HepG2 (cell line): Measurements from ENCODE around the gene SMIM13. TPM values are rescaled to one million over a fixed set of nuclear protein-coding genes. Genes with fewer than 3 reads are reported as not detected.

Source experiments
- CREM ChIP-seq, 2 experiments: sonication (generic) in 1 of 2; formaldehyde crosslinking in 1 of 2; IDR thresholded peaks; 2 replicates each; pipeline versions ENCODE4 v1.4.0 to v1.6.1; 2016 to 2020; ENCODE audit warnings: antibody characterized with exemption in 1 of 2, mild to moderate bottlenecking in 1 of 2, missing genetic modification reagents in 1 of 2
- DNMT1 ChIP-seq: sonication (generic); formaldehyde crosslinking; IDR thresholded peaks from 2 replicates; pipeline ENCODE4 v1.5.1; 2020; ENCODE audit warnings: mild to moderate bottlenecking, missing genetic modification reagents
- KDM4B ChIP-seq: sonication (generic); formaldehyde crosslinking; IDR thresholded peaks from 2 replicates; pipeline ENCODE4 v1.4.0; 2020; ENCODE audit warnings: missing genetic modification reagents
- MBD4 ChIP-seq: IDR thresholded peaks from 2 replicates; pipeline ENCODE4 v1.6.1; 2012; ENCODE audit warnings: low read length, inconsistent platforms, borderline replicate concordance
- MED1 ChIP-seq: sonication (generic); formaldehyde crosslinking; IDR thresholded peaks from 2 replicates; pipeline ENCODE4 v1.4.0; 2020; ENCODE audit warnings: missing genetic modification reagents
- MTA1 ChIP-seq: sonication (generic); formaldehyde crosslinking; IDR thresholded peaks from 2 replicates; pipeline ENCODE4 v1.4.0; 2020; ENCODE audit warnings: missing genetic modification reagents, mild to moderate bottlenecking, borderline replicate concordance
- NCOA5 ChIP-seq: sonication (generic); formaldehyde crosslinking; IDR thresholded peaks from 2 replicates; pipeline ENCODE4 v1.4.0; 2020; ENCODE audit warnings: missing genetic modification reagents
- NPAS2 ChIP-seq: sonication (generic); formaldehyde crosslinking; IDR thresholded peaks from 2 replicates; pipeline ENCODE4 v1.8.0; 2022; ENCODE audit warnings: mild to moderate bottlenecking, missing genetic modification reagents, borderline replicate concordance
- PAWR ChIP-seq: sonication (generic); formaldehyde crosslinking; IDR thresholded peaks from 2 replicates; pipeline ENCODE4 v1.4.0; 2020; ENCODE audit warnings: missing genetic modification reagents, mild to moderate bottlenecking, borderline replicate concordance
- RAD51 ChIP-seq: fragments of 450-650 bp; IDR thresholded peaks from 2 replicates; pipeline ENCODE4 v1.6.1; 2016; ENCODE audit warnings: borderline replicate concordance
- RCOR2 ChIP-seq: IDR thresholded peaks from 2 replicates; pipeline ENCODE4 v1.6.1; 2016; ENCODE audit warnings: missing biosample characterization, missing genetic modification reagents
- SRSF4 ChIP-seq: fragments of 200-400 bp; formaldehyde crosslinking; IDR thresholded peaks from one replicate; pipeline ENCODE4 v1.6.1; 2018; ENCODE audit warnings: mild to moderate bottlenecking, low read depth, low read length, moderate library complexity; ENCODE audit not compliant: poor library complexity, severe bottlenecking
- STAG1 ChIP-seq: sonication (generic); formaldehyde crosslinking; IDR thresholded peaks from 2 replicates; pipeline ENCODE4 v1.4.0; 2020; ENCODE audit warnings: missing genetic modification reagents
- TGIF2 ChIP-seq: IDR thresholded peaks from 2 replicates; pipeline ENCODE4 v1.6.1; 2016; ENCODE audit warnings: control low read depth, missing compliant biosample characterization
- YEATS2 ChIP-seq: sonication (generic); formaldehyde crosslinking; IDR thresholded peaks from 2 replicates; pipeline ENCODE4 v1.4.0; 2020; ENCODE audit warnings: missing genetic modification reagents, borderline replicate concordance
- ZBTB7B ChIP-seq: sonication (generic); formaldehyde crosslinking; IDR thresholded peaks from 2 replicates; pipeline ENCODE4 v1.4.0; 2020; ENCODE audit warnings: missing genetic modification reagents
- ZFP1 ChIP-seq: IDR thresholded peaks from 2 replicates; pipeline ENCODE4 v1.6.1; 2016
- ZFP36L1 ChIP-seq: sonication (generic); formaldehyde crosslinking; IDR thresholded peaks from 2 replicates; pipeline ENCODE4 v1.8.0; 2022; ENCODE audit warnings: mild to moderate bottlenecking, missing genetic modification reagents, moderate library complexity
- ZFP62 ChIP-seq: sonication (generic); formaldehyde crosslinking; IDR thresholded peaks from 2 replicates; pipeline ENCODE4 v1.4.0; 2020; ENCODE audit warnings: missing genetic modification reagents
- ZNF335 ChIP-seq: sonication (generic); formaldehyde crosslinking; IDR thresholded peaks from 2 replicates; pipeline ENCODE4 v1.4.0; 2020; ENCODE audit warnings: missing genetic modification reagents
- ZNF496 ChIP-seq: sonication (generic); formaldehyde crosslinking; IDR thresholded peaks from 2 replicates; pipeline ENCODE4 v1.8.1; 2023; ENCODE audit warnings: mild to moderate bottlenecking, moderate library complexity, missing genetic modification reagents; ENCODE audit not compliant: insufficient replicate concordance
- ZNF557 ChIP-seq: sonication (generic); formaldehyde crosslinking; IDR thresholded peaks from 2 replicates; pipeline ENCODE4 v1.4.0; 2020; ENCODE audit warnings: missing genetic modification reagents
- ZNF75D ChIP-seq: sonication (generic); formaldehyde crosslinking; IDR thresholded peaks from 2 replicates; pipeline ENCODE4 v1.8.1; 2023; ENCODE audit warnings: missing genetic modification reagents, mild to moderate bottlenecking, borderline replicate concordance
- ZNF766 ChIP-seq: sonication (generic); formaldehyde crosslinking; IDR thresholded peaks from 2 replicates; pipeline ENCODE4 v1.5.0; 2020; ENCODE audit warnings: missing genetic modification reagents, borderline replicate concordance
- ZSCAN12 ChIP-seq: sonication (generic); formaldehyde crosslinking; IDR thresholded peaks from 2 replicates; pipeline ENCODE4 v1.9.0; 2021; ENCODE audit warnings: mild to moderate bottlenecking, missing genetic modification reagents
- polyA plus RNA-seq, 8 experiments: library from polyadenylated mRNA; depleted of rRNA in 3 of 8; stranded (reverse) in 7 of 8; unstranded in 1 of 8; fragments of >200 nt; fragmentation: Illumina TruSeq in 4 of 8; extraction: Trizol in 4 of 8; gene quantifications; 2 replicates each; pipeline versions ENCODE4 v1.2.1 to v1.2.3, GENCODE V29; 2011 to 2016; ENCODE audit warnings: low read depth in 4 of 8, missing spikeins in 1 of 8, mixed read lengths in 1 of 8; ENCODE audit not compliant: insufficient read depth in 1 of 8
- total RNA-seq, 5 experiments: library from RNA; depleted of rRNA; stranded (reverse); fragments of >200 nt; fragmentation: Illumina TruSeq; extraction: Trizol; gene quantifications; 2 replicates each; pipeline ENCODE4 v1.2.3, GENCODE V29; 2016; ENCODE audit warnings: low read depth in 1 of 5
- TF ChIP-seq, protein P1 (sequence below): sonication (generic); formaldehyde crosslinking; IDR thresholded peaks from 2 replicates; pipeline ENCODE4 v1.5.0; 2020; ENCODE audit warnings: missing genetic modification reagents, mild to moderate bottlenecking, borderline replicate concordance
- TF ChIP-seq, protein P2 (sequence below): sonication (generic); formaldehyde crosslinking; IDR thresholded peaks from 2 replicates; pipeline ENCODE4 v1.9.0; 2022; ENCODE audit warnings: low read depth, missing genetic modification reagents

The SMIM13 gene
- total and polyA plus RNA-seq, 2 of the 13 experiments (the other 11 are each of a cell fraction or from before 2014, with no cell fraction given) = 2.7 to 10.2 TPM

DNA sequence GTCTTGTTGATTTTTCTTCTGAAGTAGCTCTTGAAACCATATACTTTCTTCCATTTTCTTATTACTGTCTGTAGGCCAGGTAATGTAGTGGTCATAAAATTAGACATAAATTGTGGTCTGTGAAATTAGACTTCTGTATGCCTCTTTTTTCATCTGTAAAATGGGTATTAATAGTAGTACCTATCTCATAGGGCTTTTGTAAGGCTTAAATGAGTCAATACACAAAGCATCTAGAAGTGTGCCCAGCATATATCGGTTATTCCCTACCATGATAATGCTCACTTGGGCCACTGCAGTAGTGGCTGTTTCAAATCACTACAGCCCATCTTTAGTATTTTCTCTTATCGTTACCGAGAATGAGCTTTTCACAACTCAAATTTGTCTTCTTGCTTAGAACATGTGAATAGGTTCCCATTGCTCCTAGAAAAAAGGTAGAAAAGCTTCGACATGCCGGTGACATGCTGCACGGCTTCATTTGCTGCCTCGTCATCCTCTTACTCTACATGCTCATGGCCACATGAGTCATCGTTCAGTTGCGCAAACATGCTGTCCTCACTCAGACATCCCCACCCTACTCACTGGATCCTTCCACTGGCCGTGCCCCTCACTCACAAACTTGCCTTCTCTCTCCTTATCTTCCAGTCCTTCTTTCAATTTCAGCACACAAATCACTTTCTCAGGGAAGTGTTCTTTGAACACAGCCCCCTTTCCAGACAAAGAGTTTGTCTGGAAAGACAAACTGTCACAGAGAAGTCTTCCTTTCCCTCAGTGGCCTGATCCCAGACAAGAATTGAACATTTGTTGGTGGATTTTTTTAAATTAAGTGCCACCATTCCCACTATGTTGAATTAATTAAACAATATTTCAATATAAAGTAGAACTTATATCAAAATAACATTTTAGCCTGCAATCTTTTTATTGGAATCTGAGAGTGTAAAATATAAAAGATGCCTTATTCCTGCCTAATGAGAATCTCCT is 50.0 kb downstream of the SMIM13 start (continued):
- TF ChIP-seq NCOA5 (CRISPR knock-in tag) = no peak
- TF ChIP-seq PAWR (CRISPR knock-in tag) = no peak
- no peak for TF ChIP-seq RAD51
- no peak for TF ChIP-seq ZNF496 (CRISPR knock-in tag)
- TF ChIP-seq NPAS2 (CRISPR knock-in tag) = no peak
- no peak for TF ChIP-seq ZSCAN12 (CRISPR knock-in tag)
- TF ChIP-seq ZFP1 (CRISPR knock-in tag) = no peak
- no peak for TF ChIP-seq SRSF4
- no peak; the same call in 1 of the 2 replicates for TF ChIP-seq ZNF766 (CRISPR knock-in tag)
- TF ChIP-seq ZNF557 (CRISPR knock-in tag) = peak; percentile 54; the same call in 1 of the 2 replicates
- TF ChIP-seq ZNF75D (CRISPR knock-in tag) = no peak
- TF ChIP-seq, protein P1, sequence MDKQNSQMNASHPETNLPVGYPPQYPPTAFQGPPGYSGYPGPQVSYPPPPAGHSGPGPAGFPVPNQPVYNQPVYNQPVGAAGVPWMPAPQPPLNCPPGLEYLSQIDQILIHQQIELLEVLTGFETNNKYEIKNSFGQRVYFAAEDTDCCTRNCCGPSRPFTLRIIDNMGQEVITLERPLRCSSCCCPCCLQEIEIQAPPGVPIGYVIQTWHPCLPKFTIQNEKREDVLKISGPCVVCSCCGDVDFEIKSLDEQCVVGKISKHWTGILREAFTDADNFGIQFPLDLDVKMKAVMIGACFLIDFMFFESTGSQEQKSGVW = no peak
- peak; percentile 87; the same call in 1 of the 2 replicates for TF ChIP-seq ZFP36L1 (CRISPR knock-in tag)
- TF ChIP-seq CREM (IDR thresholded peaks at IDR 0.05) = 0 out of 2 replicates have a peak, but pooled peaks have one; percentile 26
- TF ChIP-seq CREM (CRISPR knock-in tag; IDR thresholded peaks at IDR 0.05) = no peak
- TF ChIP-seq ZFP62 = no peak
- peak; percentile 59 for TF ChIP-seq MED1
- no peak for TF ChIP-seq MBD4
- TF ChIP-seq ZBTB7B (CRISPR knock-in tag) = peak; percentile 42
- peak; percentile 34; the same call in 1 of the 2 replicates for TF ChIP-seq STAG1
- TF ChIP-seq DNMT1 (CRISPR knock-in tag) = no peak
- TF ChIP-seq MTA1 (CRISPR knock-in tag) = no peak
- no peak for TF ChIP-seq RCOR2 (CRISPR knock-in tag)
- TF ChIP-seq YEATS2 (CRISPR knock-in tag) = peak; percentile 60; the same call in 1 of the 2 replicates
- TF ChIP-seq KDM4B (CRISPR knock-in tag) = peak; percentile 80; the same call in 1 of the 2 replicates
- TF ChIP-seq ZNF335 (CRISPR knock-in tag) = peak; percentile 86; the same call in 1 of the 2 replicates
- TF ChIP-seq, protein P2, sequence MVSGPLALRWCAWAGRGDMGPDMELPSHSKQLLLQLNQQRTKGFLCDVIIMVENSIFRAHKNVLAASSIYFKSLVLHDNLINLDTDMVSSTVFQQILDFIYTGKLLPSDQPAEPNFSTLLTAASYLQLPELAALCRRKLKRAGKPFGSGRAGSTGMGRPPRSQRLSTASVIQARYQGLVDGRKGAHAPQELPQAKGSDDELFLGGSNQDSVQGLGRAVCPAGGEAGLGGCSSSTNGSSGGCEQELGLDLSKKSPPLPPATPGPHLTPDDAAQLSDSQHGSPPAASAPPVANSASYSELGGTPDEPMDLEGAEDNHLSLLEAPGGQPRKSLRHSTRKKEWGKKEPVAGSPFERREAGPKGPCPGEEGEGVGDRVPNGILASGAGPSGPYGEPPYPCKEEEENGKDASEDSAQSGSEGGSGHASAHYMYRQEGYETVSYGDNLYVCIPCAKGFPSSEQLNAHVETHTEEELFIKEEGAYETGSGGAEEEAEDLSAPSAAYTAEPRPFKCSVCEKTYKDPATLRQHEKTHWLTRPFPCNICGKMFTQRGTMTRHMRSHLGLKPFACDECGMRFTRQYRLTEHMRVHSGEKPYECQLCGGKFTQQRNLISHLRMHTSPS (CRISPR knock-in tag) = no peak
- TF ChIP-seq TGIF2 (CRISPR knock-in tag) = peak; percentile 94
